CD14-positive monocyte (primary cell): ENCODE data around the gene WDR35. TPM values are rescaled to one million over a fixed set of nuclear protein-coding genes. Genes with fewer than 3 reads are reported as not detected.
"Not testable (repeated sequence)": the region's sequence is repeated elsewhere in the genome, so short reads cannot be mapped to it uniquely, and the experiment has no call there.

Experiments
- DNase-seq, 3 donors: peaks; one replicate each; pipeline ENCODE4 v3.0.0-alpha.2; 2011 to 2022
- H2AFZ ChIP-seq: 2 replicates; pipeline ENCODE4 v1.6.0; 2012; ENCODE audit warnings: mild to moderate bottlenecking, low read depth, low read length, inconsistent platforms; ENCODE audit not compliant: insufficient read depth, poor library complexity, severe bottlenecking
- H3K27ac ChIP-seq, 2 donors: 1 replicate in 1 of 2; 2 replicates in 1 of 2; pipeline ENCODE4 v1.5.1; 2012 to 2013; ENCODE audit warnings: low read length in 2 of 2, control low read depth in 1 of 2, inconsistent platforms in 1 of 2, low read depth in 1 of 2, mild to moderate bottlenecking in 1 of 2
- H3K27me3 ChIP-seq, 2 donors: one replicate each; pipeline versions ENCODE4 v1.6.0 to v1.6.1; 2011 to 2013; ENCODE audit warnings: low read length in 2 of 2; ENCODE audit not compliant: control insufficient read depth in 2 of 2, insufficient read depth in 2 of 2
- H3K36me3 ChIP-seq, 2 donors: replicated peaks in 1 of 2; 1 replicate in 1 of 2; 2 replicates in 1 of 2; pipeline versions ENCODE4 v1.5.1 to v1.6.1; 2012 to 2013; ENCODE audit warnings: low read length in 2 of 2, control low read depth in 1 of 2, inconsistent platforms in 1 of 2, mild to moderate bottlenecking in 1 of 2; ENCODE audit not compliant: insufficient read depth in 2 of 2, control insufficient read depth in 1 of 2
- H3K4me1 ChIP-seq, 2 donors: 1 replicate in 1 of 2; 2 replicates in 1 of 2; pipeline versions ENCODE4 v1.5.1 to v1.6.1; 2012 to 2013; ENCODE audit warnings: low read length in 2 of 2, control low read depth in 1 of 2, inconsistent platforms in 1 of 2, mild to moderate bottlenecking in 1 of 2, moderate library complexity in 1 of 2; ENCODE audit not compliant: insufficient read depth in 2 of 2, control insufficient read depth in 1 of 2
- H3K4me2 ChIP-seq: replicated peaks from 2 replicates; pipeline ENCODE3; 2012; ENCODE audit warnings: low read length, moderate library complexity, mild to moderate bottlenecking; ENCODE audit not compliant: poor library complexity, severe bottlenecking; ENCODE audit errors: extremely low read depth
- H3K4me3 ChIP-seq, 3 experiments: fragments of 200-600 bp in 1 of 3; sonication (generic) in 1 of 3; replicated peaks in 1 of 3; 1 replicate in 2 of 3; 2 replicates in 1 of 3; pipeline ENCODE4 v1.5.1; 2011 to 2013; ENCODE audit warnings: low read length in 3 of 3, mild to moderate bottlenecking in 3 of 3, control low read depth in 2 of 3, low read depth in 2 of 3, inconsistent platforms in 1 of 3, moderate library complexity in 1 of 3
- H3K79me2 ChIP-seq: 2 replicates; pipeline ENCODE4 v1.6.0; 2012; ENCODE audit warnings: mild to moderate bottlenecking, control low read depth, inconsistent platforms, low read length, moderate library complexity; ENCODE audit not compliant: insufficient read depth
- H3K9ac ChIP-seq: 2 replicates; pipeline ENCODE4 v1.6.0; 2017; ENCODE audit warnings: low read length, mild to moderate bottlenecking; ENCODE audit not compliant: insufficient read depth, poor library complexity, severe bottlenecking
- H3K9me3 ChIP-seq, 2 donors: replicated peaks in 1 of 2; 1 replicate in 1 of 2; 2 replicates in 1 of 2; pipeline versions ENCODE4 v1.5.1 to v1.6.1; 2012 to 2013; ENCODE audit warnings: low read length in 2 of 2, control low read depth in 1 of 2; ENCODE audit not compliant: control insufficient read depth in 1 of 2, insufficient read depth in 1 of 2
- H4K20me1 ChIP-seq: 2 replicates; pipeline ENCODE4 v1.6.0; 2012; ENCODE audit warnings: mild to moderate bottlenecking, low read length, control low read depth, moderate library complexity; ENCODE audit not compliant: insufficient read depth
- H3K27ac Mint-ChIP-seq, 7 donors: one replicate each; pipeline ENCODE4 v1.8.0; 2020; ENCODE audit warnings: mild to moderate bottlenecking in 7 of 7, mixed read lengths in 7 of 7, moderate library complexity in 6 of 7, inconsistent platforms in 2 of 7
- H3K27me3 Mint-ChIP-seq, 3 donors: one replicate each; pipeline ENCODE4 v1.8.0; 2021 to 2022; ENCODE audit warnings: low read depth in 3 of 3, mild to moderate bottlenecking in 3 of 3, mixed read lengths in 3 of 3, moderate library complexity in 3 of 3, inconsistent platforms in 1 of 3
- H3K36me3 Mint-ChIP-seq, 2 donors: one replicate each; pipeline ENCODE4 v1.8.0; 2020; ENCODE audit warnings: mixed read lengths in 2 of 2, inconsistent platforms in 1 of 2, mild to moderate bottlenecking in 1 of 2
- H3K4me1 Mint-ChIP-seq: one replicate; pipeline ENCODE4 v1.8.0; 2020; ENCODE audit warnings: mild to moderate bottlenecking, mixed read lengths
- H3K4me3 Mint-ChIP-seq, 2 donors: one replicate each; pipeline ENCODE4 v1.8.0; 2020; ENCODE audit warnings: mild to moderate bottlenecking in 2 of 2, mixed read lengths in 2 of 2, moderate library complexity in 1 of 2
- H3K9me3 Mint-ChIP-seq, 7 donors: one replicate each; pipeline ENCODE4 v1.8.0; 2020 to 2022; ENCODE audit warnings: mixed read lengths in 7 of 7, mild to moderate bottlenecking in 6 of 7, moderate library complexity in 6 of 7, inconsistent platforms in 2 of 7
- WGBS: methylation state at CpG from one replicate; pipeline ENCODE4 v1.1.5; 2013; ENCODE audit warnings: missing lambda C conversion rate; ENCODE audit not compliant: insufficient coverage; 5-methylcytosine and 5-hydroxymethylcytosine counted together
- intact Hi-C, 2 donors: fragments of 100-400 bp; cut with micrococcal nuclease; formaldehyde crosslinking; loops; one replicate each; pipeline versions ENCODE4 v1.15.0 to v1.15.1; 2023
- polyA plus RNA-seq, 3 donors: library from polyadenylated mRNA; depleted of rRNA in 1 of 3; unstranded in 2 of 3; stranded (reverse) in 1 of 3; fragments of 300-500 nt in 2 of 3; fragments of >200 nt in 1 of 3; fragmentation: Illumina TruSeq in 2 of 3; gene quantifications; 1 replicate in 2 of 3; 2 replicates in 1 of 3; pipeline ENCODE4 v1.2.3, GENCODE V29; 2012 to 2021
- TF ChIP-seq, protein P1 (sequence below): fragments of 200-600 bp; IDR thresholded peaks from one replicate; pipeline ENCODE4 v1.8.0; 2022; ENCODE audit warnings: antibody characterized with exemption, mild to moderate bottlenecking

Gene WDR35
- polyA plus RNA-seq, 3 donors: 0.28 to 1.0 (median 0.67) TPM

DNA sequence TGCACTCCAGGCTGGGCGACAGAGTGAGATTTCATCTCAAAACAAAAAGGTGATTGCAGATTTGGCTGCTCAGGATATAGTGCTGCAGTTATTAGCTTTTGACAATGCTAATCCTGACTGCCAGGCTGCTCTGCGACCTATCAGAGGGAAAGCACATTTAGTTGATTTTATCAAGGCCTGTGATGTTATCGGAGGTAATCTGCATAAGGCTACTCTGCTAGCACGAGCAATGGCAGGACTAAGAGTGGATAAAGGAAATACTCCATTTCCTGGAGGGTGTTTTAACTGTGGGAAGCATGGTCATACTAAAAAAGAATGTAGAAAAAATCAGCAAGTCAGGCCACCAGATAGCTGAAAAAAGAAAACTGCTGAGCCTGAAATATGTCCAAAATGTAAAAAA lies 65.4 kb downstream of the WDR35 start:
- H3K4me1 Mint-ChIP-seq, H3K4me3 Mint-ChIP-seq, DNase-seq, H3K4me2 ChIP-seq, H3K79me2 ChIP-seq, H3K27me3 Mint-ChIP-seq, H3K36me3 Mint-ChIP-seq, H2AFZ ChIP-seq, H3K27ac Mint-ChIP-seq, H3K36me3 ChIP-seq, H3K27me3 ChIP-seq, H3K4me1 ChIP-seq, H3K27ac ChIP-seq, H3K9ac ChIP-seq, H3K4me3 ChIP-seq, H4K20me1 ChIP-seq, intact Hi-C loops: not testable (repeated sequence)
- WGBS: 100% methylated on average over 4 of the region's 4 CpGs
- peaks cover 30 to 50% (median 36%) of the 10 kb centered on the region in 7 donors for H3K9me3 Mint-ChIP-seq
- peaks cover 18 to 21% of the 10 kb centered on the region in 2 donors for H3K9me3 ChIP-seq

DNA sequence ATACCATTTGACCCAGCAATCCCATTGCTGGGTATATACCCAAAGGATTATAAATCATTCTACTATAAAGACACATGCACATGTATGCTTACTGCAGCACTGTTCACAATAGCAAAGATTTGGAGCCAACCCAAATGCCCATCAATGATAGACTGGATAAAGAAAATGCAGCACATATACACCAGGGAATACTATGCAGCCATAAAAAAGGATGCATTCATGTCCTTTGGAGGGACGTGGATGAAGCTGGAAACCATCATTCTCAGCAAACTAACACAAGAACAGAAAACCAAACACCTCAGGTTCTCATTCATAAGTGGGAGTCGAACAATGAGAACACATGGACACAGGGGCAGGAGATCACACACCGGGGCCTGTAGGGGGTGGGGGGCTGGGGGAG lies 67.7 kb downstream of the WDR35 start:
- H2AFZ ChIP-seq, H3K9me3 ChIP-seq, H3K27me3 Mint-ChIP-seq, H3K4me1 ChIP-seq, H3K4me3 Mint-ChIP-seq, H4K20me1 ChIP-seq, H3K4me3 ChIP-seq, H3K27me3 ChIP-seq, H3K4me1 Mint-ChIP-seq, H3K79me2 ChIP-seq, DNase-seq, H3K27ac Mint-ChIP-seq, H3K36me3 ChIP-seq, H3K36me3 Mint-ChIP-seq, intact Hi-C loops, H3K27ac ChIP-seq, H3K4me2 ChIP-seq, H3K9ac ChIP-seq: not testable (repeated sequence)
- H3K9me3 Mint-ChIP-seq: peaks cover 17 to 33% (median 28%) of the 10 kb centered on the region in 7 donors
- WGBS: no CpG with 5 or more reads among the region's 3 CpGs

DNA sequence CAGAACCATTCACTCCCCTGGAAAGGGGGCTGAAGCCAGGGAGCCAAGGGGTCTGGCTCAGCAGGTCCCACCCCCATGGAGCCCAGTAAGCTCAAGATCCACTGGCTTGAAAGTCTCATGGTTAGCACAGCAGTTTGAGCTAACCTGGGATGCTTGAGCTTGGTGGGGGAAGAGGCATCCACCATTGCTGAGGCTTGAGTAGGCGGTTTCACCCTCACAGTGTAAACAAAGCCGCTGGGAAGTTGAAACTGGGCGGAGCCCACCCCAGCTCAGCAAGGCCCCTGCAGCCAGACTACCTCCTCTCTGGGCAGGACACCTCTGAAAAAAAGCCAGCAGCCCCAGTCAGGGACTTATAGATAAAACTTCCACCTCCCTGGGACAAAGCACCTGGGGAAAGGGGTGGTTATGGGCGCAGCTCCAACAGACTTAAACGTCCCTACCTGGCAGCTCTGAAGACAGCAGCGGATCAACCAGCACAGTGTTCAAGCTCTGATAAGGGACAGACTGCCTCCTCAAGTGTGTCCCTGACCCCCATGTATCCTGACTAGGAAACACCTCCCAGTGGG lies 73.4 kb downstream of the WDR35 start:
- no peak overlapping the region for H3K9ac ChIP-seq
- H3K4me1 ChIP-seq: no peaks in the 10 kb centered on the region
- H3K27me3 Mint-ChIP-seq: no peaks in the 10 kb centered on the region
- H4K20me1 ChIP-seq: no peaks in the 10 kb centered on the region
- H3K4me3 Mint-ChIP-seq: no peak overlapping the region
- H3K36me3 ChIP-seq: no peaks in the 10 kb centered on the region
- no peak overlapping the region for H3K27ac Mint-ChIP-seq
- no peak overlapping the region for H2AFZ ChIP-seq
- H3K9me3 Mint-ChIP-seq: peaks cover 4 to 15% (median 7%) of the 10 kb centered on the region in 7 donors
- no peak overlapping the region for H3K27ac ChIP-seq
- 100% methylated on average over 5 of the region's 6 CpGs for WGBS
- intact Hi-C loops: no loop called here
- TF ChIP-seq, protein P1, sequence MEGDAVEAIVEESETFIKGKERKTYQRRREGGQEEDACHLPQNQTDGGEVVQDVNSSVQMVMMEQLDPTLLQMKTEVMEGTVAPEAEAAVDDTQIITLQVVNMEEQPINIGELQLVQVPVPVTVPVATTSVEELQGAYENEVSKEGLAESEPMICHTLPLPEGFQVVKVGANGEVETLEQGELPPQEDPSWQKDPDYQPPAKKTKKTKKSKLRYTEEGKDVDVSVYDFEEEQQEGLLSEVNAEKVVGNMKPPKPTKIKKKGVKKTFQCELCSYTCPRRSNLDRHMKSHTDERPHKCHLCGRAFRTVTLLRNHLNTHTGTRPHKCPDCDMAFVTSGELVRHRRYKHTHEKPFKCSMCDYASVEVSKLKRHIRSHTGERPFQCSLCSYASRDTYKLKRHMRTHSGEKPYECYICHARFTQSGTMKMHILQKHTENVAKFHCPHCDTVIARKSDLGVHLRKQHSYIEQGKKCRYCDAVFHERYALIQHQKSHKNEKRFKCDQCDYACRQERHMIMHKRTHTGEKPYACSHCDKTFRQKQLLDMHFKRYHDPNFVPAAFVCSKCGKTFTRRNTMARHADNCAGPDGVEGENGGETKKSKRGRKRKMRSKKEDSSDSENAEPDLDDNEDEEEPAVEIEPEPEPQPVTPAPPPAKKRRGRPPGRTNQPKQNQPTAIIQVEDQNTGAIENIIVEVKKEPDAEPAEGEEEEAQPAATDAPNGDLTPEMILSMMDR: no peak
- H3K4me2 ChIP-seq: no peak overlapping the region
- no peaks in the 10 kb centered on the region for H3K27me3 ChIP-seq
- H3K79me2 ChIP-seq: no peaks in the 10 kb centered on the region
- no peaks in the 10 kb centered on the region for H3K4me1 Mint-ChIP-seq
- H3K4me3 ChIP-seq: no peak overlapping the region
- peaks cover 0 to 7% of the 10 kb centered on the region in 2 donors for H3K36me3 Mint-ChIP-seq
- no peaks in the 10 kb centered on the region for H3K9me3 ChIP-seq
- DNase-seq: no peak
